Endothelial cell of umbilical vein (primary cell): ENCODE measurements around the gene ARHGAP42.

Experiments
- CTCF ChIP-seq, 2 donors: IDR thresholded peaks; 1 replicate in 1 of 2; 2 replicates in 1 of 2; pipeline ENCODE4 v1.5.1; 2011; ENCODE audit warnings: low read length in 2 of 2, mild to moderate bottlenecking in 2 of 2, moderate library complexity in 2 of 2, control low read depth in 1 of 2, inconsistent platforms in 1 of 2, low read depth in 1 of 2; ENCODE audit not compliant: insufficient read depth in 1 of 2; ENCODE audit errors: extremely low read depth in 1 of 2
- FOS ChIP-seq: IDR thresholded peaks from 2 replicates; pipeline ENCODE4 v1.6.1; 2011; ENCODE audit warnings: mild to moderate bottlenecking, low read length, moderate library complexity, borderline replicate concordance; ENCODE audit not compliant: insufficient read depth
- GATA2 ChIP-seq: IDR thresholded peaks from 2 replicates; pipeline ENCODE4 v1.7.0; 2011; ENCODE audit warnings: low read depth, mild to moderate bottlenecking, moderate library complexity, mixed read lengths, low read length; ENCODE audit not compliant: insufficient read length, insufficient read depth
- MAX ChIP-seq: IDR thresholded peaks from 2 replicates; pipeline ENCODE4 v1.6.1; 2011; ENCODE audit not compliant: insufficient read depth, insufficient read length
- MYC ChIP-seq: IDR thresholded peaks from one replicate; pipeline ENCODE4 v1.6.1; 2011; ENCODE audit warnings: mild to moderate bottlenecking, low read depth, low read length
- POLR2A ChIP-seq: IDR thresholded peaks from 2 replicates; pipeline ENCODE4 v1.6.1; 2012; ENCODE audit warnings: low read depth, mild to moderate bottlenecking, control low read depth, low read length
- POLR2AphosphoS5 ChIP-seq: IDR thresholded peaks from 2 replicates; pipeline ENCODE4 v1.6.1; 2012; ENCODE audit warnings: low read depth, mild to moderate bottlenecking, control low read depth, low read length, moderate library complexity; ENCODE audit not compliant: insufficient read depth

GRCh38 chr11:101019870-101020269, 332.8 kb downstream of the ARHGAP42 start:
- TF ChIP-seq GATA2 = no peak
- TF ChIP-seq MAX = no peak
- TF ChIP-seq POLR2AphosphoS5 = no peak
- no peak for TF ChIP-seq POLR2A
- TF ChIP-seq CTCF (IDR thresholded peaks at IDR 0.05; ENCODE audit: extremely low read depth in 1 of 2, insufficient read depth in 1 of 2, low read depth in 1 of 2, low read length in 2 of 2) = no peak
- TF ChIP-seq MYC = no peak
- TF ChIP-seq FOS = no peak
